HG02885 (cell line): ENCODE measurements around the gene GMPS.

Experiments
- ATAC-seq: cut with Tn5 transposase; IDR thresholded peaks from one replicate; pipeline ENCODE4 v1.9.1; 2021; ENCODE audit warnings: mild to moderate bottlenecking; ENCODE audit not compliant: unreplicated experiment, poor library complexity

Gene GMPS

DNA sequence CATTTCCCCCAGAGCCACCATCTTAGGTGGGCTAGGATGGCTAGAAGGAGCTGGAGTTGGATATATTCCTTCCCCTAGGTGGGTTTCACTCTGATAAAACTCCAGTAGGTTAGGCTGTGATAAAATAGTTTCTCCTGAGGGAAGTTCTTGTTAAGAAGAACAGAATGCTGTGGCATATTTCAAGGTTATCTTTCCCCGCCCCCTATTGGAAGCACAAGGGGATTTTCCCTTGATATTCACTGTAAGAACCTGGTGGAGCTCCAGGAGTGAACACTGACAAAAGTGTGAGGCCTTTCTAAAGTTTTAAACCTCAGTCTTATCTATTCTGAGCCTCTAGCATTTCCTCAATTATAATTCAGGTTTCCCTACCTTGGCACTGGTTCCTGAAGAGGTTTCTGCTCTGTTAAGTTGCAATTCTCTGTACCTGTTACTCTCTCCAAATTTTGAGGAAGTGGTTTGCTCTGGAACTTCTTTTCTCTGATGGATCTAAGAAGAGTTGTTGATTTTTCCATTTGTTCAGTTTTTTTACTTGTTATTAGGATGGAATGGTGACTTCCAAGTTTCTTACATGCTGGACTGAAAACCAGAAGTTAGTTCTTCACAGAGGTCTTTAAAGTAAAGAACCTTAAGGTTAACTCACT lies 113.5 kb downstream of the GMPS start:
- ATAC-seq, result no peak

DNA sequence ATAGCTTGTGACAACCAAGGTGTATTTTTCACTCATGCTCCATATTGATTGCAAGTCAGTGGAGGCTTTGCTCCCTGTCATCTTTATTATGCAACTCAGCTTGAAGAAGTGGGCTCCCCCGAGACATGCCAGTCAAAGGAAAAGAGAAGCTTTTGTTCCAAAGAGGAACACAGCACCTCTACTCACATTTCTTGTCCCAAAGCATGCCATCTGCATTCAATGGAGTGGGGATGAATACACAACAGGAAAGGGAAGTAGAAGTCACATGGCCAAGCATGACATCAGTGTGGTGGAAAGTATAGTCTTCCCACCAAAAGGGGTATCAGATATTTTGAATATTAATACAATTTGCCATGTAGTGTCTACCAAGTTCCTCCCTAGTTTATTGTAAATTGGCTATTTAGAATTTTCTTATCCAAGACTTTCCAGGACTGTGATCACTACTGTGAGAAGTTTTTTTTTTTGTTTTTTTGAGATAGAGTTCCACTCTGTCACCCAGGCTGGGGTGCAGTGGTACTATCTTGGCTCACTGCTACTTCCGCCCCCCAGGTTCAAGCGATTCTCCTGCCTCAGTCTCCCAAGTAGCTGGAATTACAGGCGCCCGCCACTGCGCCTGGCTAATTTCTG lies 114.5 kb downstream of the GMPS start:
- ATAC-seq, result no peak

- ATAC-seq, result no peak
These were observed 119.1 kb downstream of the GMPS start for GRCh38 chr3:155989536-155989935.

- ATAC-seq, result no peak
These were observed 120.8 kb downstream of the GMPS start for GRCh38 chr3:155991212-155991611.

- ATAC-seq, result no peak
These were observed 121.4 kb downstream of the GMPS start for GRCh38 chr3:155991847-155992246.
